Endothelial cell of umbilical vein (primary cell): ENCODE results near the gene PLEKHG3. TPM values are rescaled to one million over a fixed set of nuclear protein-coding genes. Genes with fewer than 3 reads are reported as not detected.

ENCODE experiments used
- BruUV-seq: library from RNA; stranded (reverse); fragments of 400-500 nt; replicated peaks from 2 replicates; lab custom pipeline; 2021; lab: Mats Ljungman, UMichigan
- CTCF ChIA-PET: fragments of 300-600, 350-600 bp; sonication (Branson Sonifier 250); formaldehyde crosslinking; loops from one replicate; lab custom pipeline; 2021; ENCODE audit warnings: antibody characterized with exemption, inconsistent platforms; lab: Charles Lee
- POLR2A ChIA-PET: fragments of 300-600, 350-600 bp; sonication (Branson Sonifier 250); formaldehyde crosslinking; loops from one replicate; lab custom pipeline; 2021; ENCODE audit warnings: antibody characterized with exemption, inconsistent platforms; lab: Charles Lee
- DNase-seq: peaks from one replicate; pipeline ENCODE4 v3.0.0-alpha.2; 2011; ENCODE audit warnings: low read depth, low spot score
- FAIRE-seq: peaks from 2 replicates; lab custom pipeline; 2011; peaks lifted over from hg19 to GRCh38; lab: Jason Lieb, UNC
- H2AFZ ChIP-seq: 2 replicates; pipeline ENCODE4 v1.6.0; 2012; ENCODE audit warnings: low read depth, low read length, control low read depth, inconsistent platforms
- H3K27ac ChIP-seq: 2 replicates; pipeline ENCODE4 v1.5.1; 2011; ENCODE audit warnings: low read depth, mild to moderate bottlenecking, control low read depth, low read length, moderate library complexity; ENCODE audit not compliant: insufficient read depth
- H3K27me3 ChIP-seq, 2 experiments: 2 replicates each; pipeline versions ENCODE4 v1.6.0 to v1.6.1; 2011; ENCODE audit warnings: low read length in 2 of 2, mixed read lengths in 1 of 2; ENCODE audit not compliant: control insufficient read depth in 2 of 2, insufficient read depth in 2 of 2
- H3K36me3 ChIP-seq, 2 experiments: 2 replicates in 1 of 2; 3 replicates in 1 of 2; pipeline ENCODE4 v1.5.1; 2011; ENCODE audit warnings: low read length in 2 of 2, mild to moderate bottlenecking in 1 of 2, moderate library complexity in 1 of 2; ENCODE audit not compliant: control insufficient read depth in 2 of 2, insufficient read depth in 2 of 2; ENCODE audit errors: extremely low read depth in 1 of 2
- H3K4me1 ChIP-seq: 3 replicates; pipeline ENCODE4 v1.5.1; 2011; ENCODE audit warnings: mild to moderate bottlenecking, low read length; ENCODE audit not compliant: control insufficient read depth, insufficient read depth; ENCODE audit errors: extremely low read depth
- H3K4me2 ChIP-seq: 2 replicates; pipeline ENCODE4 v1.6.1; 2011; ENCODE audit warnings: low read length, control low read depth, mixed read lengths; ENCODE audit not compliant: insufficient read depth
- H3K4me3 ChIP-seq, 3 experiments: fragments of 200-600 bp in 1 of 3; sonication (generic), shearing (Covaris generic) in 1 of 3; replicated peaks in 1 of 3; 2 replicates each; pipeline ENCODE4 v1.5.1; 2011 to 2016; ENCODE audit warnings: control low read depth in 3 of 3, low read length in 3 of 3, mild to moderate bottlenecking in 2 of 3, inconsistent platforms in 1 of 3, low read depth in 1 of 3, moderate library complexity in 1 of 3; ENCODE audit not compliant: insufficient read depth in 1 of 3
- H3K79me2 ChIP-seq: 2 replicates; pipeline ENCODE4 v1.6.0; 2012; ENCODE audit warnings: low read length, inconsistent platforms; ENCODE audit not compliant: control insufficient read depth, insufficient read depth
- H3K9ac ChIP-seq: replicated peaks from 2 replicates; pipeline ENCODE3; 2011; ENCODE audit warnings: low read length, control low read depth; ENCODE audit not compliant: insufficient read depth; ENCODE audit errors: extremely low read depth
- H3K9me1 ChIP-seq: replicated peaks from 3 replicates; pipeline ENCODE4 v1.6.0; 2011; ENCODE audit warnings: mild to moderate bottlenecking, low read length; ENCODE audit not compliant: control insufficient read depth, insufficient read depth; ENCODE audit errors: extremely low read depth
- H3K9me3 ChIP-seq: replicated peaks from 2 replicates; pipeline ENCODE4 v1.5.1; 2012; ENCODE audit warnings: low read length, inconsistent platforms; ENCODE audit not compliant: control insufficient read depth, insufficient read depth
- H4K20me1 ChIP-seq: replicated peaks from 2 replicates; pipeline ENCODE3; 2011; ENCODE audit warnings: mild to moderate bottlenecking, low read length; ENCODE audit not compliant: control insufficient read depth, insufficient read depth; ENCODE audit errors: extremely low read depth
- EZH2 ChIP-seq: IDR thresholded peaks from 2 replicates; pipeline ENCODE4 v1.6.1; 2012; ENCODE audit warnings: borderline replicate concordance, low read depth, mild to moderate bottlenecking, moderate library complexity, low read length, inconsistent platforms; ENCODE audit not compliant: severe bottlenecking
- FOS ChIP-seq: IDR thresholded peaks from 2 replicates; pipeline ENCODE4 v1.6.1; 2011; ENCODE audit warnings: mild to moderate bottlenecking, low read length, moderate library complexity, borderline replicate concordance; ENCODE audit not compliant: insufficient read depth
- GATA2 ChIP-seq: IDR thresholded peaks from 2 replicates; pipeline ENCODE4 v1.7.0; 2011; ENCODE audit warnings: low read depth, mild to moderate bottlenecking, moderate library complexity, mixed read lengths, low read length; ENCODE audit not compliant: insufficient read length, insufficient read depth
- JUN ChIP-seq: IDR thresholded peaks from 2 replicates; pipeline ENCODE4 v1.6.1; 2011; ENCODE audit warnings: borderline replicate concordance, low read depth; ENCODE audit not compliant: insufficient read length, insufficient read depth
- MYC ChIP-seq: IDR thresholded peaks from one replicate; pipeline ENCODE4 v1.6.1; 2011; ENCODE audit warnings: mild to moderate bottlenecking, low read depth, low read length
- dilution Hi-C: fragments of 300-500 bp; cut with MboI; formaldehyde crosslinking; loops from one replicate; pipeline ENCODE4 v1.15.0; 2019; ENCODE audit warnings: low sequenced_read_pairs; ENCODE audit not compliant: extremely low pct_ligation_motif_present
- intact Hi-C: fragments of 100-400 bp; cut with micrococcal nuclease; formaldehyde crosslinking; loops from one replicate; pipeline ENCODE4 v1.10.0; 2022
- polyA plus RNA-seq, 4 experiments: library from polyadenylated mRNA; depleted of rRNA in 3 of 4; stranded (reverse) in 3 of 4; unstranded in 1 of 4; fragments of >200 nt; gene quantifications; 2 replicates each; pipeline versions ENCODE4 v1.2.1 to v1.2.3, GENCODE V29; 2011 to 2012; ENCODE audit warnings: missing spikeins in 1 of 4
- total RNA-seq: library from RNA; stranded (reverse); gene quantifications from 2 replicates; pipeline ENCODE4 v1.2.3, GENCODE V29; 2021
- TF ChIP-seq, protein P1 (sequence below): IDR thresholded peaks from 2 replicates; pipeline ENCODE4 v1.6.1; 2011; ENCODE audit not compliant: insufficient read depth, insufficient read length
- TF ChIP-seq, protein P2 (sequence below), 2 donors: IDR thresholded peaks; 1 replicate in 1 of 2; 2 replicates in 1 of 2; pipeline ENCODE4 v1.5.1; 2011; ENCODE audit warnings: low read length in 2 of 2, mild to moderate bottlenecking in 2 of 2, moderate library complexity in 2 of 2, control low read depth in 1 of 2, inconsistent platforms in 1 of 2, low read depth in 1 of 2; ENCODE audit not compliant: insufficient read depth in 1 of 2; ENCODE audit errors: extremely low read depth in 1 of 2

Gene PLEKHG3
- total and polyA plus RNA-seq, 2 donors (not counting 3 experiments of a cell fraction or from before 2014, with no cell fraction given): 6.6 to 8.0 TPM

DNA sequence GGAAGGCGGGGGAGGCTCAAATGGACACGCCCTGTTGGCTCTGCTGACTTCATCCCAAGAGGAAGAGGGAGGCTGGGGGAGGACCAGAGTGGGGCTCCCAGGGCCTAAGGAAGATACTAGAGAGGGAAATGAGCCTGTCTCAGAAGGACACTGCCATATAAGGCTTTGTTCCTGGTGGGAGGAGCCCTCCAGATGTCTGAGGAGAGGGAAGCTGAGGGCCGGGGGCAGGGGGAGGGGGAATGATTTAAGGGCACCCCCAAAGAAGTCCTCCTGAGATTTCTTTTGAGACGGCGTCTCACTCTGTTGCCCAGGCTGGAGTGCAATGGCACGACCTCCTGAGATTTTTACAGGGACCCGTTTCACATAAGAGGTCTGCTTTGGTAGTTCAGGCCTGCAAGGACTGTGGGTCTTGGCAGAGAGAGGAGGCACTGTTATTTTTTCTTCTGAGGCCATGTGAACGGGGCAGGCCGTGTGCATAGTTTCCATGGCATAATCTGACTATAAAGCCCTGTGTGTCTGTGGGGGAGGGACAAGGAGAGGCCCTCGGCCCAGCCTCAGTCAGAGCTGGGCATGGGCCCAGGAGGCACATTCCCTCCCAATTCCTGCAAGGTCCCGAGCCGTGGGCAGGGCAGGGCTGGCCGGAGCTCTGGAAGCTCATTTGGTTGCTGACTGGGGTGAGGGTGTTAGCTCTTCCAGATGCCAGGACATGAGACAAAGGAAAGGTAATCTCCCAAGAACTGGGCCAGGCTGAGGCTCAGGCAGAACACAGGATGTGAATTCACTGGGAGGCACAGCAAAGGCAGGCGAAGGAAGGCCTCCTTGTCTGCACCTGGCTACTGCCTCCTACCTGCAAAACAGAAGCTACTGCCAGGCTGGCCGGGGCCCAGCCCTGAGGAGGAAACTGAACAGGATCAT, 22.2 kb upstream of the PLEKHG3 start:
- Histone ChIP-seq H3K9ac (no peak overlapping the region), H3K9me1 (no peaks in the 10 kb centered on the region), H4K20me1 (no peaks in the 10 kb centered on the region), H3K27ac (no peak overlapping the region), H3K27me3 (peaks cover 0 to 3% of the 10 kb centered on the region in 2 experiments), H3K79me2 (no peaks in the 10 kb centered on the region), H3K4me1 (no peaks in the 10 kb centered on the region), H3K36me3 (no peaks in the 10 kb centered on the region), H3K9me3 (no peaks in the 10 kb centered on the region), H3K4me3 (no peak overlapping the region), H2AFZ (peak overlapping the region; percentile 50), H3K4me2 (no peak overlapping the region)
- TF ChIP-seq, protein P1, sequence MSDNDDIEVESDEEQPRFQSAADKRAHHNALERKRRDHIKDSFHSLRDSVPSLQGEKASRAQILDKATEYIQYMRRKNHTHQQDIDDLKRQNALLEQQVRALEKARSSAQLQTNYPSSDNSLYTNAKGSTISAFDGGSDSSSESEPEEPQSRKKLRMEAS: no peak
- no peak for TF ChIP-seq JUN
- no peak for TF ChIP-seq FOS
- TF ChIP-seq MYC: no peak
- no peak for TF ChIP-seq EZH2
- TF ChIP-seq GATA2: no peak
- TF ChIP-seq, protein P2, sequence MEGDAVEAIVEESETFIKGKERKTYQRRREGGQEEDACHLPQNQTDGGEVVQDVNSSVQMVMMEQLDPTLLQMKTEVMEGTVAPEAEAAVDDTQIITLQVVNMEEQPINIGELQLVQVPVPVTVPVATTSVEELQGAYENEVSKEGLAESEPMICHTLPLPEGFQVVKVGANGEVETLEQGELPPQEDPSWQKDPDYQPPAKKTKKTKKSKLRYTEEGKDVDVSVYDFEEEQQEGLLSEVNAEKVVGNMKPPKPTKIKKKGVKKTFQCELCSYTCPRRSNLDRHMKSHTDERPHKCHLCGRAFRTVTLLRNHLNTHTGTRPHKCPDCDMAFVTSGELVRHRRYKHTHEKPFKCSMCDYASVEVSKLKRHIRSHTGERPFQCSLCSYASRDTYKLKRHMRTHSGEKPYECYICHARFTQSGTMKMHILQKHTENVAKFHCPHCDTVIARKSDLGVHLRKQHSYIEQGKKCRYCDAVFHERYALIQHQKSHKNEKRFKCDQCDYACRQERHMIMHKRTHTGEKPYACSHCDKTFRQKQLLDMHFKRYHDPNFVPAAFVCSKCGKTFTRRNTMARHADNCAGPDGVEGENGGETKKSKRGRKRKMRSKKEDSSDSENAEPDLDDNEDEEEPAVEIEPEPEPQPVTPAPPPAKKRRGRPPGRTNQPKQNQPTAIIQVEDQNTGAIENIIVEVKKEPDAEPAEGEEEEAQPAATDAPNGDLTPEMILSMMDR (IDR thresholded peaks at IDR 0.05; ENCODE audit: extremely low read depth in 1 of 2, insufficient read depth in 1 of 2, low read depth in 1 of 2, low read length in 2 of 2): no peak
- BruUV-seq: no TSS peak
- FAIRE-seq (no peak), DNase-seq (peak; percentile 69)
- intact Hi-C loops: no loop called here
- POLR2A ChIA-PET: no interaction called here
- CTCF ChIA-PET: interaction anchor here (0.9 kb wide), 1 partner anchor 10 kb away, joined by 4 read pairs; no protein-coding TSS in a partner anchor
- dilution Hi-C loops: no loop called here
